Activated naive CD4-positive, alpha-beta T cell treated with anti-CD3 and anti-CD28 coated beads for 36 hours (primary cell): ENCODE results near the gene NECTIN4. TPM values are rescaled to one million over a fixed set of nuclear protein-coding genes. Genes with fewer than 3 reads are reported as not detected.
"Not testable (repeated sequence)": the region's sequence is repeated elsewhere in the genome, so short reads cannot be mapped to it uniquely, and the experiment has no call there.

Experiments
- CTCF ChIA-PET: fragments of 350-600 bp; sonication (Branson Sonifier 250); formaldehyde crosslinking; loops from one replicate; lab custom pipeline; 2021; ENCODE audit warnings: antibody characterized with exemption; lab: Charles Lee
- DNase-seq: peaks from one replicate; pipeline ENCODE4 v3.0.0-alpha.2; 2020
- H3K27ac Mint-ChIP-seq: one replicate; pipeline ENCODE4 v1.8.0; 2021; ENCODE audit warnings: mild to moderate bottlenecking, mixed read lengths
- H3K27me3 Mint-ChIP-seq: one replicate; pipeline ENCODE4 v1.8.0; 2021; ENCODE audit warnings: low read depth, mixed read lengths
- H3K36me3 Mint-ChIP-seq: one replicate; pipeline ENCODE4 v1.8.0; 2021; ENCODE audit warnings: low read depth, mixed read lengths
- H3K4me1 Mint-ChIP-seq: one replicate; pipeline ENCODE4 v1.8.0; 2021; ENCODE audit warnings: low read depth, mixed read lengths
- H3K4me3 Mint-ChIP-seq: one replicate; pipeline ENCODE4 v1.8.0; 2021; ENCODE audit warnings: mild to moderate bottlenecking, moderate library complexity, mixed read lengths
- H3K9me3 Mint-ChIP-seq: one replicate; pipeline ENCODE4 v1.8.0; 2021; ENCODE audit warnings: mixed read lengths
- intact Hi-C: fragments of 100-400 bp; cut with micrococcal nuclease; formaldehyde crosslinking; loops from one replicate; pipeline ENCODE4 v1.15.1; 2023
- total RNA-seq, 2 experiments: library from RNA; stranded (reverse); gene quantifications; one replicate each; pipeline ENCODE4 v1.2.3, GENCODE V29; 2021

NECTIN4 gene
- total RNA-seq, 2 experiments from 2014 or later: not detected

DNA sequence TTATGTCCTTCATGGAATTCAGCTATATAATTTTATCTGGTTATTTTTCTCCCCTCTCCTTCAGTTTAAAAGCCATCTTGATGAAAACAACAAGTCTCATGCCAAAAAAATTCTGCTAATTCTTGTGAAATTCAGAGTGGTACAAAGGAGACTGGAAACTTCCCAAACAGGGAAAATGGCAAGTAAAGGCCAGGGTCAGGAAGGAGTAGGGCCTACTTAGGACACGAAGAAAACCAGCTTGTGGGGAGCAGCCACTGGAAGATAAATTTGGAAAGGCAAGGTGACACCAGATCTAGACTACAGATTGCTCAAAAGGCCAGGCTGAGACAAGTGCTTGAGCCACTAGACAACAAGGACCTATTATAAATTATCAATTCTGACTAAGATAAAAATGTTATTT lies 56.9 kb downstream of the NECTIN4 start:
- intact Hi-C loops: loop anchor here (1.0 kb wide), 1 partner anchor 10 kb away; no protein-coding TSS in a partner anchor
- DNase-seq: no peak
- no peaks in the 10 kb centered on the region for H3K27me3 Mint-ChIP-seq
- peaks cover 5% of the 10 kb centered on the region for H3K36me3 Mint-ChIP-seq
- no peak overlapping the region for H3K27ac Mint-ChIP-seq
- no peak overlapping the region for H3K4me3 Mint-ChIP-seq
- peaks cover 28% of the 10 kb centered on the region for H3K4me1 Mint-ChIP-seq
- H3K9me3 Mint-ChIP-seq: no peaks in the 10 kb centered on the region
- CTCF ChIA-PET: interaction anchor here (1.0 to 2.5 kb wide), 5 partner anchors 10 to 65 kb away, joined by 3 to 22 read pairs (median 3); partner anchors contain the start of gene F11R

DNA sequence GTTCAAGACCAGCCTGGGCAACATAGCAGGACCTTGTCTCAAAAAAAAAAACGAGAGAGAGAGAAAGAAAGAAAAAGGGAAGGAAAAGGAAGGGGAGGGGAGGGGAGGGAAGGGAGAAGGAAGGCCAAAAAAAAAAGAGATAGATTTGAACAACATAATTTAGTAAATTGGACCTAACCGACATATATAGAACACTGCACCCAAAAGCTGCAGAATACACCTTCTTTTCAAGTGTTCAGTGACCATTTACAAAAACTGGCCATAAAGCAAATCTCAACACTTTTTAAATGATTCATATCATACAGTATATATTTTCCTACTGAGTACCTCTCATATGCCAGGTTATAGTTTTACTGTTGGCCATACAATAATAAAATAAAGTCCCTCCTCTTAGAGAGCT lies 57.5 kb downstream of the NECTIN4 start:
- Mint-ChIP-seq H3K27ac (no peak overlapping the region), H3K36me3 (peaks cover 7% of the 10 kb centered on the region), H3K4me1 (peaks cover 28% of the 10 kb centered on the region), H3K9me3 (peaks cover 4% of the 10 kb centered on the region), H3K27me3 (no peaks in the 10 kb centered on the region), H3K4me3 (no peak overlapping the region)
- DNase-seq: no peak
- intact Hi-C loops: loop anchor here (1.0 kb wide), 1 partner anchor 10 kb away; no protein-coding TSS in a partner anchor
- CTCF ChIA-PET: interaction anchor here (0.6 to 2.5 kb wide), 6 partner anchors 10 to 272 kb away, joined by 3 to 22 read pairs (median 4); partner anchors contain the start of gene F11R

DNA sequence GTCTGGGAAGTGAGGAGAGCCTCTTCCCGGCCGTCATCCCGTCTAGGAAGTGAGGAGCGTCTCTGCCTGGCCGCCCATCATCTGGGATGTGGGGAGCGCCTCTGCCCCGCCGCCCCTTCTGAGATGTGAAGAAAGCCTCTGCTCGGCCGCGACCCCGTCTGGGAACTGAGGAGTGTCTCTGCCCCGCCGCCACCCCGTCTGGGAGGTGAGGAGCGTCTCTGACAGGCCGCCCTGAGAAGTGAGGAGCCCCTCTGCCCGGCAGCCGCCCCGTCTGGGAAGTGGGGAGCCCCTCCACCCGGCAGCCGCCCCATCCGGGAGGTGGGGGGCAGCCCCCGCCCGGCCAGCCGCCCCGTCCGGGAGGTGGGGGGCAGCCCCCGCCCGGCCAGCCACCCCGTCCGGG lies 59.9 kb downstream of the NECTIN4 start:
- peaks cover 30% of the 10 kb centered on the region for H3K4me1 Mint-ChIP-seq
- H3K4me3 Mint-ChIP-seq, H3K27ac Mint-ChIP-seq, H3K27me3 Mint-ChIP-seq, H3K9me3 Mint-ChIP-seq, intact Hi-C loops, H3K36me3 Mint-ChIP-seq, DNase-seq, CTCF ChIA-PET: not testable (repeated sequence)

DNA sequence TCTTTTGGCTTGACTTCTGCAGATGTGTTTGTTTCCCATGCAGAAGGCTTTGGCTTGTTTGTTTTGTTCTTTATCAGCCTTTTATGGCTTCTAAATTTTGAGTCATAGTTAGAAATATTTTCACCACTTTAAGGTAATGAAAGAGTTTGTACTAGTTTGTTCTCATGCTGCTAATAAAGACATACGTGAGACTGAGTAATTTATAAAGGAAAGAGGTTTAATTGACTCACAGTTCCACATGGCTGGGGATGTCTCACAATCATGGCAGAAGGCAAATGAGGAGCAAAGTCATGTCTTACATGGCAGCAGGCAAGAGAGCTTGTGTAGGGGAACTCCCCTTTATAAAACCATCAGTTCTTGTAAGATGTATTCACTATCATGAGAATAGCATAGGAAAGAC lies 62.4 kb downstream of the NECTIN4 start:
- DNase-seq: peak; percentile 27
- intact Hi-C loops, H3K36me3 Mint-ChIP-seq, H3K27ac Mint-ChIP-seq, H3K27me3 Mint-ChIP-seq, H3K9me3 Mint-ChIP-seq, H3K4me3 Mint-ChIP-seq: not testable (repeated sequence)
- peaks cover 19% of the 10 kb centered on the region for H3K4me1 Mint-ChIP-seq
- CTCF ChIA-PET: interaction anchor here (0.6 to 2.8 kb wide), 4 partner anchors 14 to 120 kb away, joined by 3 to 11 read pairs (median 5); no protein-coding TSS in a partner anchor

DNA sequence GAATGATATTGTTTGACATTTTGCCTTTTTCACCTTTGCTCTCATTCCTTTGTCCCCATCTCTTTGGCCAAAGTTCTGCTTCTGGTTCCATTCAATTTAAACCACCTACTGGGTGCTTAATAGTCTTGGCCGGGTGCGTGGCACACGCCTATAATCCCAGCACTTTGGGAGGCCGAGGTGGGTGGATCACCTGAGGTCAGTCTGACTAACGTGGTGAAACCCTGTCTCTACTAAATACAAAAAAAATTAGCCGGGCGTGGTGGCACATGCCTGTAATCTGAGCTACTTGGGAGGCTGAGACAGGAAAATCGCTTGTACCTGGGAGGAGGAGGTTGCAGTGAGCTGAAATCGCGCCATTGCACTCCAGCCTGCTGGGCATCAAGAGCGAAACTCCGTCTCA lies 66.9 kb downstream of the NECTIN4 start:
- not testable (repeated sequence) for H3K27me3 Mint-ChIP-seq, H3K36me3 Mint-ChIP-seq, H3K9me3 Mint-ChIP-seq, H3K27ac Mint-ChIP-seq, DNase-seq
- Mint-ChIP-seq H3K4me1 (peaks cover 37% of the 10 kb centered on the region), H3K4me3 (peak overlapping the region; percentile 14)
- intact Hi-C loops: loop anchor here (1.0 kb wide), 1 partner anchor 10 kb away; no protein-coding TSS in a partner anchor
- CTCF ChIA-PET: interaction anchor here (1.0 to 2.8 kb wide), 4 partner anchors 8 to 66 kb away, joined by 3 to 11 read pairs (median 5); no protein-coding TSS in a partner anchor

DNA sequence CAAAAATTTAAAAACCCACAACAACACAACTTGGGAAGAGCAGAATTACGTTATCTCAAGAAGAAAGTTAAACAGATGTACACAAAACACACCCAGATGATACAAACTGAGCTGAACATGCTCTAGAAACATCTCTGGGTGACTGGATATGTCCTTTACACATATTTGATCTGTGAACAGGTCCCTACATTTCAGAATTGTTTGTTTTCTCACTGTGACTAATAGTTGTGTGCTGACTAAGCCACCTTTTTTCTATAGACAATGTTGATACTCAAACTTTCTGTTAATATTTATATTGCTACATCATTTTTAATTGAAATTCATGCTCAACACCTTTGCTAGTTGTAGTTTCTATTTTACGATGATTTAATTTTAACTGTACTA lies 67.4 kb downstream of the NECTIN4 start:
- Mint-ChIP-seq H3K27me3 (no peaks in the 10 kb centered on the region), H3K27ac (peak overlapping the region; percentile 76), H3K4me1 (peaks cover 34% of the 10 kb centered on the region), H3K4me3 (peak overlapping the region; percentile 92), H3K9me3 (peaks cover 2% of the 10 kb centered on the region), H3K36me3 (peaks cover 3% of the 10 kb centered on the region)
- intact Hi-C loops: loop anchor here (1.0 to 2.0 kb wide), 4 partner anchors 9 to 47 kb away; partner anchors contain the start of genes ARHGAP30 and TSTD1
- CTCF ChIA-PET: interaction anchor here (1.0 to 2.8 kb wide), 6 partner anchors 9 to 66 kb away, joined by 3 to 11 read pairs (median 5); partner anchors contain the start of gene TSTD1
- no peak for DNase-seq

DNA sequence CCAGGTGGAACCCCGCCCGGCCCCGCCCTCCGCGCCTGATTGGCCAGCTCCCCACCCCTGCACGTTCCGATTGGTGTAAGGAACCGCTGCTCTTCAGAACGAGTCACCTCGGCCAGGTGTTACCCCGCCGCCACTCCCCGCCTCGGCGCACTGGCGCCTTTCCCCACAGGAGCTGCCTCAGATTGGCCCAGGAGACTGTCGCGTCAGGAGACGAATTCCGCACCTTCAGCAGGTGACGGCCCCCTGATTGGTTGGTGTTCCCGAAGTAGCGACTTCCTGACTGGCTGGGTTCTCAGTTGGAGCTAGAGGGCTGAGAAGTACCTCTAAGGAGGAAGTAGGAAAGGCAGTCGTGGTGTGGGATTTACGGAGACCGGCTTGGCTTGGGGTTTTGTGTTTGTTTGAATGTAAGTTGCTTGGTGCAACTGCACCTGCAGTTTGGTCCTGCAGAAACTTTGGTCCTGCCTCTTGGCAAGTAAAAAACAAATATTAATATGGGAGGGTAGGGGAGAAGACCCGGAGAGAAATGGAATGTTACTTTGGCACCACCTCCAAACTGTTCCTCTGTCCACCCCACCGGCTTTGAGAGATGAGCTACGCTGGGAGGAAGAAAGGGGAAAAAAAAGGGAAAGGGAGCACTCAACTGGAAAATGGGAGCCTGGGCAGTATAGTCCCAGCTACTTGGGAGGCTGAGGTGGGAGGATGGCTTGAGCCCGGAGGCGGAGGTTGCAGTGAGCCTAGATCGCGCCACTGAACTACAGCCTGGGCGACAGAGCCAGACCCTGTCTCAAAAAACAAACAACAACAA lies 68.0 kb downstream of the NECTIN4 start:
- DNase-seq: peak; percentile 94
- H3K27ac Mint-ChIP-seq: peak overlapping the region; percentile 76
- no peaks in the 10 kb centered on the region for H3K36me3 Mint-ChIP-seq
- no peaks in the 10 kb centered on the region for H3K27me3 Mint-ChIP-seq
- H3K4me1 Mint-ChIP-seq: peaks cover 35% of the 10 kb centered on the region
- intact Hi-C loops: loop anchor here (1.0 to 2.0 kb wide), 3 partner anchors 8 to 48 kb away; partner anchors contain the start of genes ARHGAP30 and TSTD1
- H3K4me3 Mint-ChIP-seq: peak overlapping the region; percentile 92
- H3K9me3 Mint-ChIP-seq: no peaks in the 10 kb centered on the region
- CTCF ChIA-PET: interaction anchor here (0.6 to 2.8 kb wide), 10 partner anchors 9 to 270 kb away, joined by 3 to 14 read pairs (median 5); partner anchors contain the start of gene TSTD1

Other genes with a start within 250 kb of the NECTIN4 start
- gene CD244, start 226.7 kb downstream of the NECTIN4 start, total RNA-seq: under 1 TPM in 1 of 2 experiments, not detected in 1; 0.15 TPM
- not detected for gene ITLN1, start 204.4 kb downstream of the NECTIN4 start, total RNA-seq
- gene ITLN2, start 134.7 kb downstream of the NECTIN4 start, total RNA-seq: not detected
- 10 to 100 TPM; 26.0 to 26.9 TPM for gene F11R, start 68.4 kb downstream of the NECTIN4 start, total RNA-seq
- gene TSTD1, start 50.6 kb downstream of the NECTIN4 start, total RNA-seq: 10 to 100 TPM; 50.3 to 51.5 TPM
- gene USF1, start 43.6 kb downstream of the NECTIN4 start, total RNA-seq: 10 to 100 TPM; 43.7 to 44.2 TPM
- 100 to 1,000 TPM; 104 to 106 TPM for gene ARHGAP30, start 19.7 kb downstream of the NECTIN4 start, total RNA-seq
- under 1 TPM; 0.33 to 0.57 TPM for gene KLHDC9, start 8.8 kb upstream of the NECTIN4 start, total RNA-seq
- 100 to 1,000 TPM; 179 to 183 TPM for gene PFDN2, start 28.5 kb upstream of the NECTIN4 start, total RNA-seq
- gene NIT1, start 28.5 kb upstream of the NECTIN4 start, total RNA-seq: 10 to 100 TPM; 59.1 to 63.1 TPM
- 10 to 100 TPM; 29.7 to 34.0 TPM for gene DEDD, start 43.1 kb upstream of the NECTIN4 start, total RNA-seq
- gene UFC1, start 64.4 kb upstream of the NECTIN4 start, total RNA-seq: 10 to 100 TPM; 89.4 to 94.9 TPM
- 10 to 100 TPM; 35.7 to 36.1 TPM for gene USP21, start 69.9 kb upstream of the NECTIN4 start, total RNA-seq
- gene PPOX, start 76.9 kb upstream of the NECTIN4 start, total RNA-seq: 10 to 100 TPM; 24.9 to 26.0 TPM
- gene B4GALT3, start 87.9 kb upstream of the NECTIN4 start, total RNA-seq: 10 to 100 TPM; 45.7 to 49.0 TPM
- 10 to 100 TPM in 1 of 2 experiments, 1 to 10 TPM in 1; 6.5 to 10.6 TPM for gene ADAMTS4, start 109.5 kb upstream of the NECTIN4 start, total RNA-seq
- gene NDUFS2, start 112.8 kb upstream of the NECTIN4 start, total RNA-seq: 100 to 1,000 TPM; 126 to 130 TPM
- 1 to 10 TPM in 1 of 2 experiments, under 1 TPM in 1; 0.74 to 1.6 TPM for gene FCER1G, start 125.7 kb upstream of the NECTIN4 start, total RNA-seq
- not detected for gene APOA2, start 134.1 kb upstream of the NECTIN4 start, total RNA-seq
- gene TOMM40L, start 136.5 kb upstream of the NECTIN4 start, total RNA-seq: 10 to 100 TPM; 13.2 to 14.3 TPM
- gene NR1I3, start 148.6 kb upstream of the NECTIN4 start, total RNA-seq: not detected
- under 1 TPM; 0.24 to 0.37 TPM for gene PCP4L1, start 169.2 kb upstream of the NECTIN4 start, total RNA-seq
- 1 to 10 TPM; 4.4 to 5.9 TPM for gene MPZ, start 220.4 kb upstream of the NECTIN4 start, total RNA-seq
- gene SDHC, start 224.8 kb upstream of the NECTIN4 start, total RNA-seq: 100 to 1,000 TPM; 201 TPM